ENCODE measurements around the gene SLC25A41. TPM values are rescaled to one million over a fixed set of nuclear protein-coding genes. Genes with fewer than 3 reads are reported as not detected.

SLC25A41 gene
- total and polyA plus RNA-seq, 9 of the 15 experiments (the other 6 are each of a cell fraction or from before 2014, with no cell fraction given) = 0.08 to 4.2 (median 1.6) TPM

GRCh38 chr19:6460099-6460884, 26.7 kb upstream of the SLC25A41 start (continued):
- TF ChIP-seq E2F5 (CRISPR knock-in tag; IDR thresholded peaks at IDR 0.05) (no peak), BRF1 (IDR thresholded peaks at IDR 0.05; ENCODE audit: borderline replicate concordance, extremely low read depth, insufficient read length) (no peak), ZNF224 (CRISPR knock-in tag; IDR thresholded peaks at IDR 0.05) (no peak), BDP1 (IDR thresholded peaks at IDR 0.05; ENCODE audit: insufficient read depth, insufficient read length) (no peak), BCOR (IDR thresholded peaks at IDR 0.05) (peak; percentile 78), MLLT1 (IDR thresholded peaks at IDR 0.05) (no peak), MYC (IDR thresholded peaks at IDR 0.05; ENCODE audit: low read depth, low read length) (no peak), MYC (CRISPR knock-in tag; IDR thresholded peaks at IDR 0.05; ENCODE audit: borderline replicate concordance, low read depth) (0 out of 2 replicates have a peak, but pooled peaks have one; percentile 23), CTBP1 (IDR thresholded peaks at IDR 0.05; ENCODE audit: borderline replicate concordance) (peak; percentile 73), HOMEZ (CRISPR knock-in tag; IDR thresholded peaks at IDR 0.05) (no peak), ZKSCAN1 (IDR thresholded peaks at IDR 0.05; ENCODE audit: low read depth, low read length) (peak; percentile 76), ZNF444 (CRISPR knock-in tag; IDR thresholded peaks at IDR 0.05) (no peak), SRSF1 (IDR thresholded peaks at IDR 0.05; ENCODE audit: low read depth, low read length) (no peak), PHF8 (IDR thresholded peaks at IDR 0.05; ENCODE audit: borderline replicate concordance, low read length) (peak; percentile 56; the same call in 1 of the 2 replicates), KDM1A (IDR thresholded peaks at IDR 0.05) (peak; percentile 88 to 90), STAG1 (CRISPR knock-in tag; IDR thresholded peaks at IDR 0.05; ENCODE audit: borderline replicate concordance) (no peak), USF1 (CRISPR knock-in tag; IDR thresholded peaks at IDR 0.05) (no peak), NKRF (IDR thresholded peaks at IDR 0.05; ENCODE audit: borderline replicate concordance) (peak; percentile 63; the same call in 1 of the 2 replicates), C11orf30 (IDR thresholded peaks at IDR 0.05; ENCODE audit: low read depth) (no peak)
